ENCODE results near the gene ZFPM1.
A peak's percentile ranks its signal among the peaks of the same experiment; 100 is the strongest.

ZFPM1 gene

GRCh38 chr16:88532434-88533241 is 79.6 kb downstream of the ZFPM1 start:
- no peak for DNase-seq

- DNase-seq, result no peak
Observed at GRCh38 chr16:88533381-88533917, 80.4 kb downstream of the ZFPM1 start.

GRCh38 chr16:88533932-88534637 is 81.0 kb downstream of the ZFPM1 start:
- peak; percentile 76 for DNase-seq

GRCh38 chr16:88534638-88535190 is 81.6 kb downstream of the ZFPM1 start:
- DNase-seq, result peak; percentile 36

- no peak for DNase-seq
Observed at GRCh38 chr16:88535191-88535856, 82.2 kb downstream of the ZFPM1 start.

GRCh38 chr16:88535857-88536222 is 82.8 kb downstream of the ZFPM1 start:
- DNase-seq, result no peak

- no peak for DNase-seq
Observed at GRCh38 chr16:88536510-88536909, 83.4 kb downstream of the ZFPM1 start.

- DNase-seq, result no peak
Observed at GRCh38 chr16:88536971-88537751, 84.1 kb downstream of the ZFPM1 start.

- DNase-seq, result no peak
Observed at GRCh38 chr16:88537859-88538258, 84.8 kb downstream of the ZFPM1 start.

- no peak for DNase-seq
Observed at GRCh38 chr16:88538366-88539060, 85.4 kb downstream of the ZFPM1 start.

GRCh38 chr16:88539261-88539651 is 86.2 kb downstream of the ZFPM1 start:
- no peak for DNase-seq

- DNase-seq, result no peak
Observed at GRCh38 chr16:88539652-88540345, 86.7 kb downstream of the ZFPM1 start.

GRCh38 chr16:88540346-88540977 is 87.4 kb downstream of the ZFPM1 start:
- DNase-seq, result no peak

GRCh38 chr16:88541831-88542616 is 88.9 kb downstream of the ZFPM1 start:
- no peak for DNase-seq

GRCh38 chr16:88543230-88543813 is 90.2 kb downstream of the ZFPM1 start:
- DNase-seq, result no peak

GRCh38 chr16:88545781-88546180 is 92.7 kb downstream of the ZFPM1 start:
- no peak for DNase-seq

GRCh38 chr16:88548131-88548874 is 95.2 kb downstream of the ZFPM1 start:
- DNase-seq, result no peak

GRCh38 chr16:88548985-88549384 is 95.9 kb downstream of the ZFPM1 start:
- no peak for DNase-seq
